Esophagus mucosa (tissue), 1 donor: ENCODE results near the gene FAM111A. TPM values are rescaled to one million over a fixed set of nuclear protein-coding genes. Genes with fewer than 3 reads are reported as not detected.

Experiments
- total RNA-seq: library from RNA; stranded (reverse); gene quantifications from one replicate; pipeline ENCODE4 v1.2.4, GENCODE V29; 2023
- donor health status: DM: yes; HTN: yes; CAD: no.

The FAM111A gene
- total RNA-seq, 1 donor from 2014 or later, result 7.5 TPM

Other genes starting within 250 kb of the FAM111A start
- 0.44 TPM for gene GLYATL1, start 203.4 kb upstream of the FAM111A start, total RNA-seq
- gene GLYATL1B, start 56.5 kb upstream of the FAM111A start, total RNA-seq, result not detected
- 9.6 TPM for gene FAM111B, start 35.6 kb upstream of the FAM111A start, total RNA-seq
- 3.3 TPM for gene DTX4, start 29.3 kb downstream of the FAM111A start, total RNA-seq
- gene MPEG1, start 70.1 kb downstream of the FAM111A start, total RNA-seq, result 1.8 TPM
- gene OR5AN1, start 216.0 kb downstream of the FAM111A start, total RNA-seq, result not detected